ENCODE measurements around the gene GATM. TPM values are rescaled to one million over a fixed set of nuclear protein-coding genes. Genes with fewer than 3 reads are reported as not detected.

Gene GATM
- total RNA-seq, 1 donor from 2014 or later, result 3.5 TPM

- no peaks in the 10 kb centered on the region for H3K27me3 Mint-ChIP-seq (ENCODE audit: unreplicated experiment)
- H3K36me3 Mint-ChIP-seq (ENCODE audit: low read depth, unreplicated experiment), result no peaks in the 10 kb centered on the region
- no peak for DNase-seq (ENCODE audit: low spot score)
- no peak for TF ChIP-seq CTCF (IDR thresholded peaks at IDR 0.05; ENCODE audit: unreplicated experiment)
- no peak overlapping the region for H3K27ac Mint-ChIP-seq (ENCODE audit: unreplicated experiment)
- H3K4me1 Mint-ChIP-seq (ENCODE audit: unreplicated experiment), result peaks cover 4% of the 10 kb centered on the region
- H3K4me3 Mint-ChIP-seq (ENCODE audit: unreplicated experiment), result no peak overlapping the region
- no peaks in the 10 kb centered on the region for H3K9me3 Mint-ChIP-seq (ENCODE audit: unreplicated experiment)
Measured at GRCh38 chr15:45395943-45396342, 17.6 kb upstream of the GATM start.

GRCh38 chr15:45394681-45395080, 16.3 kb upstream of the GATM start:
- Mint-ChIP-seq H3K27ac (ENCODE audit: unreplicated experiment) (no peak overlapping the region), H3K4me3 (ENCODE audit: unreplicated experiment) (no peak overlapping the region), H3K36me3 (ENCODE audit: low read depth, unreplicated experiment) (no peaks in the 10 kb centered on the region), H3K4me1 (ENCODE audit: unreplicated experiment) (peaks cover 4% of the 10 kb centered on the region), H3K9me3 (ENCODE audit: unreplicated experiment) (no peaks in the 10 kb centered on the region), H3K27me3 (ENCODE audit: unreplicated experiment) (no peaks in the 10 kb centered on the region)
- DNase-seq (ENCODE audit: low spot score), result no peak
- no peak for TF ChIP-seq CTCF (IDR thresholded peaks at IDR 0.05; ENCODE audit: unreplicated experiment)

GRCh38 chr15:45393851-45394250, 15.5 kb upstream of the GATM start:
- no peaks in the 10 kb centered on the region for H3K9me3 Mint-ChIP-seq (ENCODE audit: unreplicated experiment)
- TF ChIP-seq CTCF (IDR thresholded peaks at IDR 0.05; ENCODE audit: unreplicated experiment), result no peak
- H3K27ac Mint-ChIP-seq (ENCODE audit: unreplicated experiment), result no peak overlapping the region
- H3K27me3 Mint-ChIP-seq (ENCODE audit: unreplicated experiment), result no peaks in the 10 kb centered on the region
- H3K4me3 Mint-ChIP-seq (ENCODE audit: unreplicated experiment), result no peak overlapping the region
- H3K36me3 Mint-ChIP-seq (ENCODE audit: low read depth, unreplicated experiment), result no peaks in the 10 kb centered on the region
- H3K4me1 Mint-ChIP-seq (ENCODE audit: unreplicated experiment), result peaks cover 4% of the 10 kb centered on the region
- no peak for DNase-seq (ENCODE audit: low spot score)

- H3K27me3 Mint-ChIP-seq (ENCODE audit: unreplicated experiment), result no peaks in the 10 kb centered on the region
- peaks cover 4% of the 10 kb centered on the region for H3K4me1 Mint-ChIP-seq (ENCODE audit: unreplicated experiment)
- no peaks in the 10 kb centered on the region for H3K36me3 Mint-ChIP-seq (ENCODE audit: low read depth, unreplicated experiment)
- H3K27ac Mint-ChIP-seq (ENCODE audit: unreplicated experiment), result no peak overlapping the region
- no peak for DNase-seq (ENCODE audit: low spot score)
- no peak for TF ChIP-seq CTCF (IDR thresholded peaks at IDR 0.05; ENCODE audit: unreplicated experiment)
- no peak overlapping the region for H3K4me3 Mint-ChIP-seq (ENCODE audit: unreplicated experiment)
- H3K9me3 Mint-ChIP-seq (ENCODE audit: unreplicated experiment), result no peaks in the 10 kb centered on the region
Measured at GRCh38 chr15:45392584-45392855, 14.2 kb upstream of the GATM start.

GRCh38 chr15:45391746-45392583, 13.6 kb upstream of the GATM start:
- H3K4me1 Mint-ChIP-seq (ENCODE audit: unreplicated experiment), result peaks cover 2% of the 10 kb centered on the region
- DNase-seq (ENCODE audit: low spot score), result no peak
- H3K27me3 Mint-ChIP-seq (ENCODE audit: unreplicated experiment), result no peaks in the 10 kb centered on the region
- no peak for TF ChIP-seq CTCF (IDR thresholded peaks at IDR 0.05; ENCODE audit: unreplicated experiment)
- no peaks in the 10 kb centered on the region for H3K9me3 Mint-ChIP-seq (ENCODE audit: unreplicated experiment)
- H3K27ac Mint-ChIP-seq (ENCODE audit: unreplicated experiment), result no peak overlapping the region
- no peaks in the 10 kb centered on the region for H3K36me3 Mint-ChIP-seq (ENCODE audit: low read depth, unreplicated experiment)
- no peak overlapping the region for H3K4me3 Mint-ChIP-seq (ENCODE audit: unreplicated experiment)
